Body of pancreas (tissue), 4 donors: ENCODE data around the gene CD79A.

Experiments used
- CTCF ChIP-seq, 7 experiments: fragments of 450-650 bp in 4 of 7; fragments of 200-600 bp in 3 of 7; sonication (generic) in 3 of 7; IDR thresholded peaks; one replicate each; pipeline ENCODE4 v1.5.1; 2016 to 2019; ENCODE audit warnings: antibody characterized with exemption in 7 of 7
- POLR2A ChIP-seq, 3 donors: fragments of 450-650 bp; IDR thresholded peaks; one replicate each; pipeline ENCODE4 v1.6.1; 2016; ENCODE audit warnings: antibody characterized with exemption in 3 of 3, mild to moderate bottlenecking in 2 of 3

- no peak for TF ChIP-seq CTCF (IDR thresholded peaks at IDR 0.05)
- TF ChIP-seq POLR2A (IDR thresholded peaks at IDR 0.05), result no peak
Observed at GRCh38 chr19:41883463-41883820, 6.4 kb downstream of the CD79A start.
